ENCODE results near the gene GPR75. TPM values are rescaled to one million over a fixed set of nuclear protein-coding genes. Genes with fewer than 3 reads are reported as not detected.
A peak's percentile ranks its signal among the peaks of the same experiment; 100 is the strongest.

The GPR75 gene
- total and polyA plus RNA-seq, 2 of the 13 experiments (the other 11 are each of a cell fraction or from before 2014, with no cell fraction given), result 3.3 to 4.1 TPM

DNA sequence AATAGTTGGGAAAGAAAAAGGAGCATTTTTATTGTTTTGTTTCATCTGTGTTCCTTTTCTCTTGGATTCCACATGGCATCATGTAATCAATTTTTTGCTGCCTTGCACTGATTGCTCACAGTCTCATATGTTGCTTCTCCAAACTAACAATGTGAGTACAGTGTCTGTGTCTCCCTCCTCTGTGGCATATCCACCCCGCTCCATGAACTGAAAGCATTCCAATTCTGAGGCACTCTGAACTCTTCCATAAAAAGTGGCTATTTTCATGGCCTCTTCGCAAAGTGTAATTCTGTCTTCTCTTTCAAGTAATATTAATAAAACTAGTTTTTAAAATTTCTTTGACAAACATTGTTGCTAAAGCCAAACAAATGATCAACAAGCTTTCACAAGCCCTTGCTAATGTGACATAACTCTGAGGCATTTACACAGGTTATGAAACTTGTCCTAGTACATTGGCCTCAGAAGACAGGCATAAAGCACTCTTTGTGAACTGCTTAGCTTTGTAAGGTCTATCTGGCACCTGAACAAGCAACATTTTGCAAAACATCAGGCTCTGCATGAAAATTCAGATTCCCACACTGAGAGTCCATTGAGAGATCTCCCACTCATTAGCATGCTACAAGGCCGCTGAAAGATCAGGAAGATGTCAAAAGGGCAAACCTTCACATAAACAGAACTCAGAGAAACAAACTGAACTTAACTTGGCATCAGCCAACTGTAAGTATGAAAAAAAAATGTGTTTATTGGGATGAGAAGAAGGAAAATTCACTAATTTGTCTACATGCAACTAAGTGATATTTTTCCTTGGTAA, 33.0 kb downstream of the GPR75 start (continued):
- TF ChIP-seq SIX1 (CRISPR knock-in tag; IDR thresholded peaks at IDR 0.05; ENCODE audit: borderline replicate concordance), result peak; percentile 59; the same call in 1 of the 2 replicates
- TF ChIP-seq ZGPAT (CRISPR knock-in tag; IDR thresholded peaks at IDR 0.05), result peak; percentile 99
- peak; percentile 95 for TF ChIP-seq CCDC6 (CRISPR knock-in tag; IDR thresholded peaks at IDR 0.05)
- peak; percentile 96 for TF ChIP-seq ATF2 (CRISPR knock-in tag; IDR thresholded peaks at IDR 0.05)
- TF ChIP-seq, protein P1, sequence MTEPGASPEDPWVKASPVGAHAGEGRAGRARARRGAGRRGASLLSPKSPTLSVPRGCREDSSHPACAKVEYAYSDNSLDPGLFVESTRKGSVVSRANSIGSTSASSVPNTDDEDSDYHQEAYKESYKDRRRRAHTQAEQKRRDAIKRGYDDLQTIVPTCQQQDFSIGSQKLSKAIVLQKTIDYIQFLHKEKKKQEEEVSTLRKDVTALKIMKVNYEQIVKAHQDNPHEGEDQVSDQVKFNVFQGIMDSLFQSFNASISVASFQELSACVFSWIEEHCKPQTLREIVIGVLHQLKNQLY (CRISPR knock-in tag; IDR thresholded peaks at IDR 0.05), result peak; percentile 90; the same call in 1 of the 2 replicates
- TF ChIP-seq DRAP1 (CRISPR knock-in tag; IDR thresholded peaks at IDR 0.05), result peak; percentile 64
- TF ChIP-seq ETV6 (CRISPR knock-in tag; conservative IDR thresholded peaks at IDR 0.05), result peak; percentile 80; the same call in 1 of the 2 replicates
- peak; percentile 93 for TF ChIP-seq ZNF362 (CRISPR knock-in tag; IDR thresholded peaks at IDR 0.05; ENCODE audit: borderline replicate concordance)
- TF ChIP-seq ZNF547 (CRISPR knock-in tag; IDR thresholded peaks at IDR 0.05), result 0 out of 2 replicates have a peak, but pooled peaks have one; percentile 40
- no peak for TF ChIP-seq ZNF850 (CRISPR knock-in tag; conservative IDR thresholded peaks at IDR 0.05)
- peak; percentile 95; the same call in 1 of the 2 replicates for TF ChIP-seq MED13 (CRISPR knock-in tag; IDR thresholded peaks at IDR 0.05)
- TF ChIP-seq, protein P2, sequence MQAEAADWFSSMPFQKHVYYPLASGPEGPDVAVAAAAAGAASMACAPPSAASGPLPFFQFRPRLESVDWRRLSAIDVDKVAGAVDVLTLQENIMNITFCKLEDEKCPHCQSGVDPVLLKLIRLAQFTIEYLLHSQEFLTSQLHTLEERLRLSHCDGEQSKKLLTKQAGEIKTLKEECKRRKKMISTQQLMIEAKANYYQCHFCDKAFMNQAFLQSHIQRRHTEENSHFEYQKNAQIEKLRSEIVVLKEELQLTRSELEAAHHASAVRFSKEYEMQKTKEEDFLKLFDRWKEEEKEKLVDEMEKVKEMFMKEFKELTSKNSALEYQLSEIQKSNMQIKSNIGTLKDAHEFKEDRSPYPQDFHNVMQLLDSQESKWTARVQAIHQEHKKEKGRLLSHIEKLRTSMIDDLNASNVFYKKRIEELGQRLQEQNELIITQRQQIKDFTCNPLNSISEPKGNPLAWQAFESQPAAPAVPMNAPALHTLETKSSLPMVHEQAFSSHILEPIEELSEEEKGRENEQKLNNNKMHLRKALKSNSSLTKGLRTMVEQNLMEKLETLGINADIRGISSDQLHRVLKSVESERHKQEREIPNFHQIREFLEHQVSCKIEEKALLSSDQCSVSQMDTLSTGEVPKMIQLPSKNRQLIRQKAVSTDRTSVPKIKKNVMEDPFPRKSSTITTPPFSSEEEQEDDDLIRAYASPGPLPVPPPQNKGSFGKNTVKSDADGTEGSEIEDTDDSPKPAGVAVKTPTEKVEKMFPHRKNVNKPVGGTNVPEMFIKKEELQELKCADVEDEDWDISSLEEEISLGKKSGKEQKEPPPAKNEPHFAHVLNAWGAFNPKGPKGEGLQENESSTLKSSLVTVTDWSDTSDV (CRISPR knock-in tag; IDR thresholded peaks at IDR 0.05), result no peak
- TF ChIP-seq JUND (CRISPR knock-in tag; IDR thresholded peaks at IDR 0.05), result no peak; the same call in 1 of the 2 replicates
- peak; percentile 57 for TF ChIP-seq ZEB1 (IDR thresholded peaks at IDR 0.05; ENCODE audit: insufficient replicate concordance, low read depth)
- TF ChIP-seq ZNF614 (CRISPR knock-in tag; IDR thresholded peaks at IDR 0.05; ENCODE audit: borderline replicate concordance), result peak; percentile 99
- peak; percentile 44 for TF ChIP-seq MAFF (IDR thresholded peaks at IDR 0.05; ENCODE audit: low read depth, low read length)
- TF ChIP-seq, protein P3, sequence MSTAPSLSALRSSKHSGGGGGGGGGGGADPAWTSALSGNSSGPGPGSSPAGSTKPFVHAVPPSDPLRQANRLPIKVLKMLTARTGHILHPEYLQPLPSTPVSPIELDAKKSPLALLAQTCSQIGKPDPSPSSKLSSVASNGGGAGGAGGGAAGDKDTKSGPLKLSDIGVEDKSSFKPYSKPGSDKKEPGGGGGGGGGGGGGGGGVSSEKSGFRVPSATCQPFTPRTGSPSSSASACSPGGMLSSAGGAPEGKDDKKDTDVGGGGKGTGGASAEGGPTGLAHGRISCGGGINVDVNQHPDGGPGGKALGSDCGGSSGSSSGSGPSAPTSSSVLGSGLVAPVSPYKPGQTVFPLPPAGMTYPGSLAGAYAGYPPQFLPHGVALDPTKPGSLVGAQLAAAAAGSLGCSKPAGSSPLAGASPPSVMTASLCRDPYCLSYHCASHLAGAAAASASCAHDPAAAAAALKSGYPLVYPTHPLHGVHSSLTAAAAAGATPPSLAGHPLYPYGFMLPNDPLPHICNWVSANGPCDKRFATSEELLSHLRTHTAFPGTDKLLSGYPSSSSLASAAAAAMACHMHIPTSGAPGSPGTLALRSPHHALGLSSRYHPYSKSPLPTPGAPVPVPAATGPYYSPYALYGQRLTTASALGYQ (CRISPR knock-in tag; IDR thresholded peaks at IDR 0.05), result peak; percentile 98
- peak; percentile 92 for TF ChIP-seq TOE1 (CRISPR knock-in tag; IDR thresholded peaks at IDR 0.05)
- peak; percentile 84; the same call in 1 of the 2 replicates for TF ChIP-seq HOXA9 (CRISPR knock-in tag; IDR thresholded peaks at IDR 0.05; ENCODE audit: borderline replicate concordance)
